GM19468 (cell line): Measurements from ENCODE around the gene LOC128125822.
"Not testable (repeated sequence)": the region's sequence is repeated elsewhere in the genome, so short reads cannot be mapped to it uniquely, and the experiment has no call there.

Experiments
- ATAC-seq: cut with Tn5 transposase; IDR thresholded peaks from one replicate; pipeline ENCODE4 v1.9.1; 2021; ENCODE audit warnings: mild to moderate bottlenecking, moderate library complexity, moderate number of reproducible peaks; ENCODE audit not compliant: unreplicated experiment; ENCODE audit errors: extremely low read depth

The LOC128125822 gene

GRCh38 chr6:63572044-63572746, at the start of gene LOC128125822, which contains the start of gene PTP4A1:
Gene LOC128125822 (plus strand): TSS chr6:63572480.
Gene PTP4A1 (plus strand): TSS chr6:63572480. CDS start chr6:63576881, 4,401 bp downstream.
- peak; percentile 96 for ATAC-seq

- not testable (repeated sequence) for ATAC-seq
Observed at GRCh38 chr6:63522911-63523287, 49.4 kb upstream of the LOC128125822 start.

- no peak for ATAC-seq
Observed at GRCh38 chr6:63523630-63524029, 48.6 kb upstream of the LOC128125822 start.

GRCh38 chr6:63525186-63525878, 46.9 kb upstream of the LOC128125822 start:
- ATAC-seq: no peak

GRCh38 chr6:63526931-63527330, 45.3 kb upstream of the LOC128125822 start:
- no peak for ATAC-seq

GRCh38 chr6:63527658-63528514, 44.4 kb upstream of the LOC128125822 start:
- ATAC-seq: no peak

- no peak for ATAC-seq
Observed at GRCh38 chr6:63529498-63529897, 42.8 kb upstream of the LOC128125822 start.

- no peak for ATAC-seq
Observed at GRCh38 chr6:63530182-63530581, 42.1 kb upstream of the LOC128125822 start.

GRCh38 chr6:63530991-63531390, 41.3 kb upstream of the LOC128125822 start:
- ATAC-seq: no peak

- ATAC-seq: no peak
Observed at GRCh38 chr6:63533026-63533425, 39.3 kb upstream of the LOC128125822 start.

GRCh38 chr6:63533952-63534351, 38.3 kb upstream of the LOC128125822 start:
- ATAC-seq: no peak

GRCh38 chr6:63537201-63537958, 34.9 kb upstream of the LOC128125822 start:
- no peak for ATAC-seq

- no peak for ATAC-seq
Observed at GRCh38 chr6:63537959-63538300, 34.4 kb upstream of the LOC128125822 start.

GRCh38 chr6:63538550-63538949, 33.7 kb upstream of the LOC128125822 start:
- ATAC-seq: no peak

- ATAC-seq: no peak
Observed at GRCh38 chr6:63543001-63543400, 29.3 kb upstream of the LOC128125822 start.

GRCh38 chr6:63543982-63544381, 28.3 kb upstream of the LOC128125822 start:
- no peak for ATAC-seq

- no peak for ATAC-seq
Observed at GRCh38 chr6:63546236-63546635, 26.0 kb upstream of the LOC128125822 start.

GRCh38 chr6:63546697-63547096, 25.6 kb upstream of the LOC128125822 start:
- ATAC-seq: no peak

GRCh38 chr6:63549076-63549475, 23.2 kb upstream of the LOC128125822 start:
- no peak for ATAC-seq

GRCh38 chr6:63553208-63553607, 19.1 kb upstream of the LOC128125822 start:
- ATAC-seq: peak; percentile 99
